Endothelial cell of umbilical vein (primary cell): Measurements from ENCODE around the gene TSHZ1. TPM values are rescaled to one million over a fixed set of nuclear protein-coding genes. Genes with fewer than 3 reads are reported as not detected.

Experiments
- BruUV-seq: library from RNA; stranded (reverse); fragments of 400-500 nt; replicated peaks from 2 replicates; lab custom pipeline; 2021; lab: Mats Ljungman, UMichigan
- CTCF ChIA-PET: fragments of 300-600, 350-600 bp; sonication (Branson Sonifier 250); formaldehyde crosslinking; loops from one replicate; lab custom pipeline; 2021; ENCODE audit warnings: antibody characterized with exemption, inconsistent platforms; lab: Charles Lee
- POLR2A ChIA-PET: fragments of 300-600, 350-600 bp; sonication (Branson Sonifier 250); formaldehyde crosslinking; loops from one replicate; lab custom pipeline; 2021; ENCODE audit warnings: antibody characterized with exemption, inconsistent platforms; lab: Charles Lee
- DNase-seq: peaks from one replicate; pipeline ENCODE4 v3.0.0-alpha.2; 2011; ENCODE audit warnings: low read depth, low spot score
- FAIRE-seq: peaks from 2 replicates; lab custom pipeline; 2011; peaks lifted over from hg19 to GRCh38; lab: Jason Lieb, UNC
- H2AFZ ChIP-seq: 2 replicates; pipeline ENCODE4 v1.6.0; 2012; ENCODE audit warnings: low read depth, low read length, control low read depth, inconsistent platforms
- H3K27ac ChIP-seq: 2 replicates; pipeline ENCODE4 v1.5.1; 2011; ENCODE audit warnings: low read depth, mild to moderate bottlenecking, control low read depth, low read length, moderate library complexity; ENCODE audit not compliant: insufficient read depth
- H3K27me3 ChIP-seq, 2 experiments: 2 replicates each; pipeline versions ENCODE4 v1.6.0 to v1.6.1; 2011; ENCODE audit warnings: low read length in 2 of 2, mixed read lengths in 1 of 2; ENCODE audit not compliant: control insufficient read depth in 2 of 2, insufficient read depth in 2 of 2
- H3K36me3 ChIP-seq, 2 experiments: 2 replicates in 1 of 2; 3 replicates in 1 of 2; pipeline ENCODE4 v1.5.1; 2011; ENCODE audit warnings: low read length in 2 of 2, mild to moderate bottlenecking in 1 of 2, moderate library complexity in 1 of 2; ENCODE audit not compliant: control insufficient read depth in 2 of 2, insufficient read depth in 2 of 2; ENCODE audit errors: extremely low read depth in 1 of 2
- H3K4me1 ChIP-seq: 3 replicates; pipeline ENCODE4 v1.5.1; 2011; ENCODE audit warnings: mild to moderate bottlenecking, low read length; ENCODE audit not compliant: control insufficient read depth, insufficient read depth; ENCODE audit errors: extremely low read depth
- H3K4me2 ChIP-seq: 2 replicates; pipeline ENCODE4 v1.6.1; 2011; ENCODE audit warnings: low read length, control low read depth, mixed read lengths; ENCODE audit not compliant: insufficient read depth
- H3K4me3 ChIP-seq, 3 experiments: fragments of 200-600 bp in 1 of 3; sonication (generic), shearing (Covaris generic) in 1 of 3; replicated peaks in 1 of 3; 2 replicates each; pipeline ENCODE4 v1.5.1; 2011 to 2016; ENCODE audit warnings: control low read depth in 3 of 3, low read length in 3 of 3, mild to moderate bottlenecking in 2 of 3, inconsistent platforms in 1 of 3, low read depth in 1 of 3, moderate library complexity in 1 of 3; ENCODE audit not compliant: insufficient read depth in 1 of 3
- H3K79me2 ChIP-seq: 2 replicates; pipeline ENCODE4 v1.6.0; 2012; ENCODE audit warnings: low read length, inconsistent platforms; ENCODE audit not compliant: control insufficient read depth, insufficient read depth
- H3K9ac ChIP-seq: replicated peaks from 2 replicates; pipeline ENCODE3; 2011; ENCODE audit warnings: low read length, control low read depth; ENCODE audit not compliant: insufficient read depth; ENCODE audit errors: extremely low read depth
- H3K9me1 ChIP-seq: replicated peaks from 3 replicates; pipeline ENCODE4 v1.6.0; 2011; ENCODE audit warnings: mild to moderate bottlenecking, low read length; ENCODE audit not compliant: control insufficient read depth, insufficient read depth; ENCODE audit errors: extremely low read depth
- H3K9me3 ChIP-seq: replicated peaks from 2 replicates; pipeline ENCODE4 v1.5.1; 2012; ENCODE audit warnings: low read length, inconsistent platforms; ENCODE audit not compliant: control insufficient read depth, insufficient read depth
- H4K20me1 ChIP-seq: replicated peaks from 2 replicates; pipeline ENCODE3; 2011; ENCODE audit warnings: mild to moderate bottlenecking, low read length; ENCODE audit not compliant: control insufficient read depth, insufficient read depth; ENCODE audit errors: extremely low read depth
- CTCF ChIP-seq, 2 donors: IDR thresholded peaks; 1 replicate in 1 of 2; 2 replicates in 1 of 2; pipeline ENCODE4 v1.5.1; 2011; ENCODE audit warnings: low read length in 2 of 2, mild to moderate bottlenecking in 2 of 2, moderate library complexity in 2 of 2, control low read depth in 1 of 2, inconsistent platforms in 1 of 2, low read depth in 1 of 2; ENCODE audit not compliant: insufficient read depth in 1 of 2; ENCODE audit errors: extremely low read depth in 1 of 2
- EZH2 ChIP-seq: IDR thresholded peaks from 2 replicates; pipeline ENCODE4 v1.6.1; 2012; ENCODE audit warnings: borderline replicate concordance, low read depth, mild to moderate bottlenecking, moderate library complexity, low read length, inconsistent platforms; ENCODE audit not compliant: severe bottlenecking
- FOS ChIP-seq: IDR thresholded peaks from 2 replicates; pipeline ENCODE4 v1.6.1; 2011; ENCODE audit warnings: mild to moderate bottlenecking, low read length, moderate library complexity, borderline replicate concordance; ENCODE audit not compliant: insufficient read depth
- GATA2 ChIP-seq: IDR thresholded peaks from 2 replicates; pipeline ENCODE4 v1.7.0; 2011; ENCODE audit warnings: low read depth, mild to moderate bottlenecking, moderate library complexity, mixed read lengths, low read length; ENCODE audit not compliant: insufficient read length, insufficient read depth
- JUN ChIP-seq: IDR thresholded peaks from 2 replicates; pipeline ENCODE4 v1.6.1; 2011; ENCODE audit warnings: borderline replicate concordance, low read depth; ENCODE audit not compliant: insufficient read length, insufficient read depth
- MAX ChIP-seq: IDR thresholded peaks from 2 replicates; pipeline ENCODE4 v1.6.1; 2011; ENCODE audit not compliant: insufficient read depth, insufficient read length
- MYC ChIP-seq: IDR thresholded peaks from one replicate; pipeline ENCODE4 v1.6.1; 2011; ENCODE audit warnings: mild to moderate bottlenecking, low read depth, low read length
- POLR2A ChIP-seq: IDR thresholded peaks from 2 replicates; pipeline ENCODE4 v1.6.1; 2012; ENCODE audit warnings: low read depth, mild to moderate bottlenecking, control low read depth, low read length
- POLR2AphosphoS5 ChIP-seq: IDR thresholded peaks from 2 replicates; pipeline ENCODE4 v1.6.1; 2012; ENCODE audit warnings: low read depth, mild to moderate bottlenecking, control low read depth, low read length, moderate library complexity; ENCODE audit not compliant: insufficient read depth
- dilution Hi-C: fragments of 300-500 bp; cut with MboI; formaldehyde crosslinking; loops from one replicate; pipeline ENCODE4 v1.15.0; 2019; ENCODE audit warnings: low sequenced_read_pairs; ENCODE audit not compliant: extremely low pct_ligation_motif_present
- intact Hi-C: fragments of 100-400 bp; cut with micrococcal nuclease; formaldehyde crosslinking; loops from one replicate; pipeline ENCODE4 v1.10.0; 2022
- polyA plus RNA-seq, 4 experiments: library from polyadenylated mRNA; depleted of rRNA in 3 of 4; stranded (reverse) in 3 of 4; unstranded in 1 of 4; fragments of >200 nt; gene quantifications; 2 replicates each; pipeline versions ENCODE4 v1.2.1 to v1.2.3, GENCODE V29; 2011 to 2012; ENCODE audit warnings: missing spikeins in 1 of 4
- total RNA-seq: library from RNA; stranded (reverse); gene quantifications from 2 replicates; pipeline ENCODE4 v1.2.3, GENCODE V29; 2021

Gene TSHZ1
- total and polyA plus RNA-seq, 2 donors (not counting 3 experiments of a cell fraction or from before 2014, with no cell fraction given): 4.2 to 10.2 TPM

- dilution Hi-C loops: no loop called here
- H4K20me1 ChIP-seq: no peaks in the 10 kb centered on the region
- TF ChIP-seq POLR2A (no peak), EZH2 (no peak), FOS (no peak), MAX (no peak), GATA2 (no peak), CTCF (IDR thresholded peaks at IDR 0.05; ENCODE audit: extremely low read depth in 1 of 2, insufficient read depth in 1 of 2, low read depth in 1 of 2, low read length in 2 of 2) (no peak), MYC (no peak), JUN (no peak), POLR2AphosphoS5 (no peak)
- no peak overlapping the region for H3K9ac ChIP-seq
- BruUV-seq: no TSS peak
- no peak overlapping the region for H3K4me2 ChIP-seq
- no peaks in the 10 kb centered on the region for H3K9me3 ChIP-seq
- no peak overlapping the region for H3K4me3 ChIP-seq
- intact Hi-C loops: no loop called here
- no peak overlapping the region for H3K27ac ChIP-seq
- ChIA-PET POLR2A (no interaction called here), CTCF (interaction anchor here (1.0 kb wide), 1 partner anchor 87 kb away, joined by 3 read pairs; no protein-coding TSS in a partner anchor)
- H3K27me3 ChIP-seq: no peaks in the 10 kb centered on the region
- no peaks in the 10 kb centered on the region for H3K9me1 ChIP-seq
- no peaks in the 10 kb centered on the region for H3K79me2 ChIP-seq
- no peaks in the 10 kb centered on the region for H3K4me1 ChIP-seq
- H2AFZ ChIP-seq: no peak overlapping the region
- H3K36me3 ChIP-seq: no peaks in the 10 kb centered on the region
- DNase-seq (no peak), FAIRE-seq (no peak)
These were observed 124.3 kb downstream of the TSHZ1 start for GRCh38 chr18:75334869-75335268.
